NCI-H1092 treated with DMSO at 0.1 percent for 48 hours (cell line): ENCODE results near the gene FGF1.

Source experiments
- DNase-seq: peaks from one replicate; lab custom pipeline; 2025; lab: John Stamatoyannopoulos, UW

The FGF1 gene

DNA sequence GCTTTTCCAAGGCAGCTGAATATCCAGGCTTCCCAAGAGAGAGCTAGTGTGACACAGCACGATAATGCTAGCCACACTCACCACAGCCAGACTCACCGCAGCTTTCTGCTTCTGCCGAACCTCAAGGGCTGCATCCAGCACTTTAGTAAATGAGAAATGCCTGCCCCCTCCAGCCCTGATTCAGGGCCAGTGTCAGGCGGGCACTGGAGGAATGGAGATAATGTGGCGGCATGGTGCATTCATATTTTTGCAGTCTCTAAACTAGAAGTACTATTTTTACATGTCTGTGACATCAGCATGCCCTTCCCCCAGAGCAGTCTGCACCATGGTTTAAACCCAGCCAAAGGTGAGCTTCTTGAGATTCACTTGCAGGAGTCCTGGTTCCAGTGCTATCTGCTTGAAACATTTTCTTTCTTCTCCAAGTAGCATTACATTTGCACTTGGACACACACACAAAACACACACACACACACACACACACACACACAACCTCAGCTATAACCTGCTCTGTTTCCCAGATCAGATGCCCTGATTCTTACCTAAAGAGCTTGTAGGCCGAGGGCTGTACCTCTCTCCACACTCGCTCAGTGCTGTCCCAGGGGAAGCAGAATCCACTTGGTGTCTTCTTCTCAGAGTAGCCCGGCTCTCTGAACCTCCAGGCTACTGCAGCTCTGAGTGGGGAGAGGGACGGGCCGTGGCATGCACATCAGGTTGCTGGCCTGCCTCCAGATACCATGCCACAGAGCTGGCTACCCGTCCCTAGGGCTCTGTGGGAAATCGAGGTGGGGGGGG is at the start of gene FGF1:
TSS of gene FGF1 (minus strand) at position 673 of the 792 bp plus-strand sequence. CDS start 71,963 bp downstream, outside the sequence.
- DNase-seq: no peak

DNA sequence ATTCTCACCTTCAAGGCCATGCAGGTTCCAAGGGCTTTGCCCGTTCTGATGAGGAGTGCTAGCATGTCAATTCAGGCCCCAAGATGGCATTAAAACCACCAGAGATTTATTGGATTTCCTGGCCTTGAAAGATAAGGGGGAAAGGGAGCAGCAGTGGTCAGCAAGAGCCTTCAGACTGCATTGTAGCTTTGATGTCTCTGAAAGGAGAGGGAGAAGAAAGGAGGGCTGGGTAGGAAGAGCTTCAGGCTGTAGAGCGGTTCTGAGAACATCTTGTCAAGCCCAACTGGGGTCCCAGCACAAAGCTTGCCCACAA is 41.8 kb upstream of the FGF1 start:
- DNase-seq: no peak

DNA sequence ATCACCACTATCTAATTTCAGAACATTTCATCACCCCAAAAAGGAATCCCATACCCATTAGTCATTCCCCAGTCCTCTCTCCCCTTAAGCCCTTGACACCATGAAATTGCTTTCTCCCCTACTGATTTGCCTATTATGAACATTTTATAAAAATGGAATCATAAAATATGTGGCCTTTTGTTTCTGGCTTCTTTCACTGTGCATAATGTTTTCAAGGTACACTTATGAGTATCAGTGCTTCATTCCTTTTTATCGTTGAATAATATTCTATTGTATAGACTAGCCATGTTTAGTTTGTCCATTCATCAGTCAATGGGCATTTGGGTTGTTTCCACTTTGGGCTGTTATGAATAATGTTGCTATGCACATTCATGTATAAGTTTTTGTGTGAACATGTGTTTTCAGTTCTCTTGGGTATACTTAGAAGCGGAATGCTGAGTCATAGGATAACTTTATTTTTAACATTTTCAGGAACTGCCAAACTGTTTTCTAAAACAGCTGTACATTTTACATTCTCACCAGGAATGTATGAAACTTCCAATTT is 40.4 kb upstream of the FGF1 start:
- DNase-seq: no peak

DNA sequence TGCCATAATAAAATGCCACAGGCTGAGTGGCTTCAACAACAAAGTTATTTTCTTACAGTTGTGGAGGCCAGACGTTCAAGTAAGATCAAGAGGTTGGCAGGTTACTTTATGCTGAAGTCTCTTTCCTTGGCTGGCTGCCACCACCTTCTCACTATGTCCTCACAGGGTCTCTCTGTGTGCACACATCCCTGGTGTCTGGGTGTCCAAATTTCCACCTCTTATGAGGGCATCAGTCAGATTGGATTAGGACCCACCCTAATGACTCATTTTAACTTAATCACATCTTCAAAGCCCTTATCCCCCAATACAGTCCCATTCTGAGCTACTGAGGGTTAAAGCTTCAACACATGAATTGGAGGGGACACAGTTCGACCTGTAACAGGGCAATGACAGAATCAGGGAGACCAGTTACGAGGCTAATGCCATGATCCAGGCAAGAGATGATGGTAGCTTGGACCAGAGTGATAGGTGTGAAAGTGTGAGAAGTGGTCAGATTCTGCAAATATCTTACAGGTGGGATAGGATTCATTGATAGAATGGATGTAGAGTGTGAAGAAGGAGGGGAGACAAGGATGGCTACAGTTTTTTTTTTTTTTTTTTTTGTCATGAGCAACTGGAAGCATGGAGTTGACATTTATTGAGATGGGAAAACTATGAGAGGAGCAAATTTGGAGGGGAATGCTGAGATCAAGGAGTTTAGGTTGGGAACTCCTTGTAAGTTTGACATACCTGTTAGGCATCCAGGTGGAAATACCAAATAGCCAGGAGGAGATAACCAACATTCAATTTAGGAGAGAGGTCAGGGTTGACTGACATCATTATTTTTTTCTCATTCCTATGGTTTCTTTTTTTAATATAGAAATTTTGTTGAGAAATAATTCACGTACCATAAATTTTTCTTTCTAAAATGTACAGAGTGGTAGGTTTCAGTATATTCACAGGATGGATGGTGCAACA is 39.6 kb upstream of the FGF1 start:
- no peak for DNase-seq

DNA sequence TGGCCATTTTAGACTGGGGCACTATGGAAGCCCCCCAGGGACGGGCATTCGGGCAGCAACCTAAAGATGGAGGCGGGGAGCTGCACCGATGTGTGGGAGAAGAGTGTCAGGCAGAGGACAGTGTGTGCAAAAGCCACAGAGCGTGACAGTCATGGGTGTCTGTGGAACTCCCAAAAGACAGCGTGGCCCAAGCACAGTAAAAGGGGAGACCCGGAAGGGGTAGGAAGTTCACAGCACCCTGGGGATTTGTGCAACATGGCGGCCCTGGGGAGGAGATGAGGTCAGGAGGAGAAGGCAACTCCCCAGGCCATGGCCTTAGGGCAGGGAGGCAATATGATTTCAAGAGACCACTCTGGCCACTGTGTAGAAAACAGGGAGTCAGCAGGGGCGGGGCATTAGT is 38.9 kb upstream of the FGF1 start:
- no peak for DNase-seq

DNA sequence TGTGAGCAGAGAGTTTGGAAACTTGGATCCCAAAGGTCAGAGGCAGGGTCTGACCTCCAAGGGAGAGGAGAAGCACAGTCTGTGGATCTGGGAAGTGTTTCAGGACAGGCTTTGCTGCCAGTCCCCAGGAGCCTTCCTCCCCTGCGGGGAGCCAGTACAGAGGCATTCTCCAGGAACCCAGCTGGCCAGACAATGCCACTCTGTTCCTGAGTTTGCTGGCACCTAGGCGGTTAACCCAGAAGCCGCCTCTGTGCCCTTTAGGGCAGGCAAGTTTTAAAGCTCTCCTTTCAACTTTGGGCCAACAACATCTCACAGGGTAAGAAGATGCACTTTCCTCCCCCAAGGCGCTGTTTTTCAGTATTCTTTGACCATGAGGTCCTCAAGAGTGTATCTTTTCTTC is 37.0 kb upstream of the FGF1 start:
- DNase-seq: no peak

DNA sequence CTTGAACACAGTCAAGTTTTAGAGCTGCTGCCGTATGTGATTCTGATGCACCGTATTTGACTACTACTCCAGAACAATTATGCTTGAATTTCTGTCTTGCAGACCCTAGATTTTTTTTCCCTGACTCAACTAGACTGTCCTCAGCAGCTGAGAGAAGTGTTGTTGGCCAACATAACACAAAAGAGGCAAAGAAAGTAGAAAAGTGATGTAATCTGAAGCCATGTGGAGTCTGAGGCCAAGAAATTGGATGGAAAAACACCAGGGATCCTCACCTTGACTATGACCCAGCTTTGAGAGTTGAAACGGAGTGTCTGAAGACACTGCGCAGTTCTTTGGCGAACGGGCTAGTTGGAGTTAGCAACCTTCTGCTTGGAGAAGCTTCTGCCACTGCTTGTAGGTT is 36.3 kb upstream of the FGF1 start:
- DNase-seq: no peak

DNA sequence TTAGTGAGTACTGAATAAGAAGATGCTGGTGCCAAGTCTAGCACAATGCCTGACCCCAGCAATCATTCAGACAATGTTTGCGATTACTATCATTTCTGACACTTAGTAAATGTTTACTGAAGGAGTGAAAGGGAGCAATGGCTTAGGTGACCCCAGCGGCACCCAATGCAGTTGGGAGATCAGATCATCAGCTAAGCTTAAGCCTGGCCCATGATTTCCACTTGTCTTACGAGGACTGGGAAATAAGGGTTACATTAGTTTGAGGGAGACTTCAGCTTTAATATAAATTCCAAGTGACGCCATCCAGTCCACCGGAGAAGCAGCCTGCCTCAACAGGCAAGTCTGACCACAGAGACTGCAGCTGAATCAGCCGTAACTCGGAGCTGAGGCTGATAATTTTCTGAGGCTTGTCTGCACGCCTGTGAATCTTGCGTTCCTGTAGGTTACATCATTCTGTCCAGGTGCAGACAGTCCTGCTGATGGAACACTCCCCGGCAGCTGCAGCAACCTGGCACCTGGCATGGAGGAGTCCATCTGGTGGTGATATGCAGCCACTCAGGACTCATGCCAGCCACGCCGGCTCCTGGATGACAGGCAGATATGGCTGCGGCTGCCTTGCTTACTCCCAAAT is 34.9 kb upstream of the FGF1 start:
- DNase-seq: peak; percentile 56

DNA sequence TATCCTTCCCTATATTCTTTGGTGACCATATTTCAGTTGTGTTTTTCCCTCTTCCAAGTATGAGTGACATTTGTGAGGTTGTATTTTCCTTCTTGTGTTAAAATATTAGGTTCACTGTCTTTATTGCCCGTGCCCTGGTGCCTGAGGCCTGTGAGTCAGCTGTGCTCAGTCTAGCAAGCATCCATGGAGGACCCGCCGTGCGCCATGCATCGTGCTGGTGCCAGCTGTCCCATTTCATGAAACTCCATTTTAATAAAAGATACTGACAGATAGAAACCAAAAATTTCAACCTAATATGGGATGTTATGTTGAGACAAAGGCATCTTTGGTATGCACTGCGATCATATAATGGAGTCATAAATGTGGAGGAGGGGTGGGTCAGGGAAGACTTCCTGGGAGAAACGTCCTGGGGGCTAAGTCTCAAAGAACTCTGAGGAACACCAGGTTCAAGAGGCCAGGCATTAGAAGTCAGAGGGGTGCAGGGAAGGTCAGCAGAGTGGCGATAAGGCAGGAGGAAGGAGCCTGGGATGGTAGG is 34.0 kb upstream of the FGF1 start:
- DNase-seq: no peak

DNA sequence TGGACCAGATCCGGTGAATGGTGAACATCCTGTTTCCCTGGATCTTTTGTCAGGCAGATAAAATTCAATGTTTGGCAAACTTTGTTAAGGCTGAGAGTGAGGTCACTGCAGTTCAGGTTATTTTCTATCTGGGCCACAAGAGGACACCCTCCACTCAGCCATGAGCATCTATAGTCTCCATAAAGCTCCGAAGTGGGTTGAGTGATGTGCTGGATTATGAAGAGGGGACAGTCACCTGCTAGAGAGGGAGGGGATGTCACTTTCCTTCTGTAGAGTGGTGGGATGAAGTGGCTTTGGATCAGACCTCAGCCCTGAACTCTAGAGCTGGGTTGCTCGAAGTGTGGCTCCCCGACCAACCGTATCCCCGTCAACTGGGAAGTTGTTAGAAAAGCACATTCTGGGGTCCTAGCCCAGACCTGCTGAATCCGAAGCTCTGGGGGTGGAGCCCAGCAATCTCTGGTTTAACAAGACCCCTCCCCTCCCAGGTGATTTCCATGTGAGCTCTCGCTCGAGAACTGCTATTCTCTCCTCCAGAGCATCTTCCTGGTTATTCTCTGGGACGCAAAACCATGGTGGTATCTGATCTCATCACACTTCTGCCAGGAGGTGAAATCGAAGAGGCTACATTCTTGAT is 31.8 kb upstream of the FGF1 start:
- peak; percentile 21 for DNase-seq

DNA sequence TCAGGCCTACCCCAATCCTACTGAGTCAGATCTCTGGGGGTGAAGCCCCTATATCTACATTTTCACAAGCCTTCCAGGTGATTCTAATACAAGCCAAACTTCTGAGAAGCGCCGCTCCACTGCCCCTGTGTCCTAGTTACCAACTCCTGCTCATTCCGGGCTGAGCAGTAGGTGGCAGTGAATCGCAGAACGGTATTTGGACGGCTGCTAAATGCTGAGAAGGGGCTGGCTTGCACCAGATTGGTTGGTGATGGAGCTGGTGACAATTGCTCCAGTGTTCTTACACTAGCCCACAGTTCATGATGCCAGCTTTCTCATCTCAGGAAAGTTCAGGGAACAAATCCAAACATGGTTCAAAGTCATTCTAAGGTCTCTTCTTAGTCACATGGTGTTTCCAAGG is 31.1 kb upstream of the FGF1 start:
- peak; percentile 42 for DNase-seq

DNA sequence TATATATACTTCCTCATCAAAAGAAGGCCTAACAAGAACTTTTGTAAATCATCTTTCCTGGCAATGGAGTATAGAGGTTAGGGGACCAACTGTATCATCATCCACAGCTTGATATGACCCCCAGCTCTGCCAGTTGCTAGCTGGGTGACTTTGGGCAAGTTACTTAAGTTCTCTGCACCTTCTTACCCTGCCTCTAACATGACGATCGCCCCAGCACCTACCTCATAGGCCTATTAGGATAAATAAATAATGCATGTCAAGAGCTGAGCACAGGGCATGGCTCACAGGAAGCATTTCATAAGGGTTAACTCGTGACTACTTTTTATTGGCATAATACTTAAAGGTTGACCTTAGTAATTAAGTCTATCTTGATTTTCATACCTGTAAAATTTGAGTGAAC is 29.4 kb upstream of the FGF1 start:
- DNase-seq: no peak

DNA sequence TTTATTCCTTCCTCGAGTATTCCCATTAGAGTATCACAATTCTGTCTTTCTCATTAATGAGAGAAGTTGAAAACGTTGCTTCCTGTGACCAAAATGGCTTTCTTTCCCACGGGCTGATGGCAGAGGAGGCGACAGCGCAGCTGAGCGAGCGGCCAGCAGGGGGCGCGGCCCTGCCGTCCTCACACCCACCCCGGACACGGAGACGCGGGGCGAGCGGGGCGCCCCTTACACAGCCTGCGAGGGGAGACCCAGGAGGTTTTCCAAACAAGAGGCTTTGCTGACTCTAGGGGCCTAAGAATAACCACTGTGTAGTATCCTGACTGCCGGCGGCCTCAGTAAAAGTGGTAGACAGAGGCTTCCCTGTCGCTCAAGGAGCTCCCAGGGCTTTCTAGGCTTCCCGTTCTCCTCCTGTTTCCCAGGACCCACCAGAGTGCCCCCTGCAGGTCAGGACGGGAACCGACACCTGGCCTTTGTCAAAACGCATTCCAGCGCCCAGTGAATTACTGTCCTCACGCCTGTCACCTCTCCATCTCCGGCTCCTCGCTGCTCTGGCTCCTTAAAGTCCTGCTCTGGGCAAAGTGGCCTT is 27.3 kb upstream of the FGF1 start:
- DNase-seq: peak; percentile 82

DNA sequence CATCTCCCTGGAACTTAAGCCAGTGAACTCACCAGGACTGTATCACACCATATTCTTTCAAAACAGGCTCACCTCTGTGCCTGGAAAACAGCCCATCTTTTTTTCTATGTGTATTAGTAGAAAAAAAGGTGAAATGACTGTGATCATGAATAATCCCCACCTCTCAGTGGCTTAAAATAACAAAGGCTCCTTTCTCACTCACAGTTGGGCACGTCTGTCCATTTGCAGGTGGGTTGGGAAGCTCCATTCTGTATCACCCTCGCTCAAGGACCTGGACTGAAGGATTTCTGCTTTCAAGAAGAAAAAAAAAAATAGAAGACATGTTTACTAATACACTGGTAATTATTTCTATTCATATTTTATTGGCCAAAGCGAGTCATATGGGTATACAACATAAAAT is 17.3 kb upstream of the FGF1 start:
- no peak for DNase-seq

DNA sequence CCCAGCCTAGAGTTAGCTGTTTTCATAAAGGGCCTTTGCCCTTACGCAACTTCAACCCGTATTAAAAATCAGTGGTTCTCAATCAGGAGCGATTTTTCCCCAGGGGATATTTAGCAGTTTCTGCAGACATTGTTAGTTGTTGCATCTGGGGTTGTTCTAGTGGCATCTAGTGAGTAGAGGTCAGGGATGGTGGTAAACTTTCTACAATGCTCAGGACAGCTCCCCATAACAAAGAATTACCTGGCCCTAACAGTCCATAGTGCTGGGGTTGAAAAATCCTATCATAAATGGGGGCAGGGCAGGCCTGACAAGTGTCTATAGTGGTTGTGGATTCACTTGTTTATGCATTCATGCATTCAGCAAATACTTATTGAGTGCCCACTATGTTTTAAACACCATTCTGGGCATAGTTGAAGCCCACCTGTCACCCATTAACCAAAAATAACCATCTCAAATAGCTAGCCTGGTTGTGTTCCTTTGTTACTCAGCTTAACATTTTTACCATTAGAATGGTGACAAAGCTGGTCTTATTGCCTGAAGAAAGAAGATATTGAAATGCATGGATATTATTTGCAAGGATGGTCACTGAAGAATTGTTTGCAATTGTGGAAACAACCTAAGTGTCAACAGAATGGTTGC is 15.9 kb upstream of the FGF1 start:
- no peak for DNase-seq

DNA sequence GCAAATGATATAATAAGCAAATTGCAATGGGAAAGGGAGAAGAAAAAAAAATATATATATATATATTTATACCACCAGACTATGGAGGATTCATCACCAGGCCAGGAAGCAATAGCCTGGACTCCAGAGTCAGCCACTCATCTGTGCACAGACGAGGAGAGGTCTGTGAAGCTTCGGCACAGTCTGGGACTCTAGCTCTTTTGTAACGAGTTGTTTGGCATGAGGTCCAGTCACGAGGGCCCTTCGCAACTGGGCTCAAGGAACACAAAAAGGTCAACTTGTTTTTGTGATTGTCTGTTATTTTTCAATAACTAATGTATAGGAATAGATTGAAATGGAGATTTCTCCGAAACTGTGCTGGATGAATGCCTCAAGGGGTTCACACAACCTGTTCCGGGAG is 14.7 kb upstream of the FGF1 start:
- DNase-seq: no peak

DNA sequence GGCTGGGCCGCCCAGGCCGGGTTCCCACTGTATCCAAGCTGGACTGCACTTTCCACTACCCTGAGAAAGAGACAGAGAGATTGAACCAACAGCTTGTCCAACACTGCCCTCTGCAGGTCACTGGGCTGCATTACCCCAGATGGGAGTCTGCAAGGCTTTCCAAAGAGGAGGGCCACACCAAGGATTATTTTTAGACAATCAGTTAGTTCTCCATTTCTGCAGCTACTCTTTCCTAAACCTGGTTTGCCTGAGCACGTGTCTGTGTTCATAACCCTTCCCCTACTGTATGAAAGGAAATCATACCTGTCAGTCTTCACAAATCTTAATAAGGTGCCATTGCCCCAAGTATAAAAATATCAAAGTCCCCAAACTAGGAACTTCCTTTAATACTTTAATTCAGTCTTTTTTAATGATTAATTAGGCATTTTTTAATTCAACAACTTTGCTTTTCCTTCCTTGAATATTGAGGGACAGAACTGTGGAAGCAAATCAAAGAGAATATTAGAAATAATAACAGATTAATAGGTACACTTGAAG is 13.4 kb upstream of the FGF1 start:
- peak; percentile 63 for DNase-seq

DNA sequence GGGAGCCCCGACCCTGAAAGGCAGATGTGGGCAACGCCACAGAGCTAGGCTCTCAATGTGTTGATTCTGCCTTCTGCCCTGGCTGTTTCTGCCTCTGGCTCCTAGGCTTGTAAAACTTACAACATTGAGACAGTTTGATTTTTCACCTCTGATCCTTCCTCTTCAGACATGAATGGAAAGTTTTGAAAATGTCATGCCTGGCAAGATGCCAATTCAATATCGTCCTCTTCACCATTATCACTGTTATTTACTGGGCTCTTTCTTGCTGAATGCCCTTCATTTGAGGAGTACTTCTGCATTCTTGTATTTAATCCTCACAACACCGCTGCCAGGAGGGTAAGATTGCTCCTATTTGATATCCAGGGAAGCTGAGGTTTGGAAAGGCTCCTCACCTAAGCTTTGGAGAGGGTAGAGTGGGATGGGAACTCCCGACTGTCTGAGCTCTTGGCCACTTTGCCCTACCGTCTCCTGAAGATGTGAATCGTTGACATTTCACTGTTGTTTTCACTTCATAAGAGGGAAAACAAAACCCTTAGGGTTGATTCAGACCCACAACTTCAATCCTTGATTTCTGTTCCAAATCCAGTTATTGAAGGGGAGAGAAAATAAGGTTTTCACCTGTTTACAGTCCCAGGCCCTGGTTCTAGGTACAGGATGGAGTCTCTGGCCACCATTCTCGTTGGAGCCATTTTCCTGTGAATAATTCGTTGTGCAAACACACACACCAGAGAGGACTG is 12.7 kb upstream of the FGF1 start:
- DNase-seq: no peak

DNA sequence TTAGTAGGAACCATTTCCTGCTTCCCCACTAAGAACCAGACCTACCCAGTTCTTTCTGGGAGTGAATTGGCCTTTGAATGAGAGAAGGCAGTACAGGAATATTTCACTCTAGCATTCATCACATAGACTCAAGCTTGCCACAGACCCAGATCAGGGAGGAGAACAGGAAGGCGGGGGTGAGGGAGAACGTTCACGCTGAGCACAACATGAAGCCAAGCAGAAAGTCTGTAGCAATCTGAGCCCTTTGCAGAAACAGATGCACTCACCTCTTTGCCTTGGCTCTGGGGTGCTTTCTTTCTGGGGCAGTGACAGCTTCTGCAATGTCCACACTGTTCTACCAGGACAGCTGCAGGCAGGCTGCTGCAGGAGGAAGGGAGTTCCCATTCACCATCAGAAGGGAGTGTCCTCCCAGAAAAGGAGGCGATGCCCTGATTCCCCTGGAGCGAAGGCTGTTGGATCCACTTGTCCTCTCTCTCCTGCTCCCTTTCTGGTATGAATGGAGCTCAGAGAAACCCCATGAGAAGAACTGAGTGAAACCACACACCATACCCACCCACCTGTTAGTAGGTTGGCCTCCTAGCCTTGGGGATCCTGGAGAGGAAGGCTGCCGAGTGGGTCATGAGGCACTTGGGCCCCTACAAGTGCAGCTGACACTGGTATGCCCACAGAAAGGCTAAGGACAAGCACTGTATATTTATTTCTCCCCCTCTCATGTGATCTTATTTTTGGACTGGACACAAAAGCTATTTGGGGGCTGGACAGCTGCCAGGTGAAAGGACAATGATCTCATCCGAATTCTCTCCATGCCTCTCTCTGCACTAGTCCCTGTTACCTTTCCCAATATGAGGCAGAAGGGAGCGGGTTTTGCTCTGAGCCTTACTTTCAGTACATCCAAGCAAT is 11.7 kb upstream of the FGF1 start:
- DNase-seq: peak; percentile 21
